Fibroblast of the aortic adventitia (primary cell): ENCODE measurements around the gene XPNPEP1. TPM values are rescaled to one million over a fixed set of nuclear protein-coding genes. Genes with fewer than 3 reads are reported as not detected.

Source experiments
- DNase-seq: peaks from one replicate; pipeline ENCODE4 v3.0.0-alpha.2; 2010; ENCODE audit warnings: low read depth
- H3K4me3 ChIP-seq: 2 replicates; pipeline ENCODE4 v1.5.1; 2011; ENCODE audit warnings: low read depth, mild to moderate bottlenecking, control low read depth, low read length, moderate library complexity
- total RNA-seq: library from RNA; depleted of rRNA; stranded (reverse); fragments of >200 nt; gene quantifications from 2 replicates; pipeline ENCODE4 v1.2.3, GENCODE V29; 2012; ENCODE audit warnings: low replicate concordance
- TF ChIP-seq, protein P1 (sequence below): IDR thresholded peaks from 2 replicates; pipeline ENCODE4 v1.5.1; 2011; ENCODE audit warnings: mild to moderate bottlenecking, low read length, control low read depth, inconsistent platforms; ENCODE audit not compliant: insufficient read depth

XPNPEP1 gene
- total RNA-seq, 1 donor, result 103 TPM

DNA sequence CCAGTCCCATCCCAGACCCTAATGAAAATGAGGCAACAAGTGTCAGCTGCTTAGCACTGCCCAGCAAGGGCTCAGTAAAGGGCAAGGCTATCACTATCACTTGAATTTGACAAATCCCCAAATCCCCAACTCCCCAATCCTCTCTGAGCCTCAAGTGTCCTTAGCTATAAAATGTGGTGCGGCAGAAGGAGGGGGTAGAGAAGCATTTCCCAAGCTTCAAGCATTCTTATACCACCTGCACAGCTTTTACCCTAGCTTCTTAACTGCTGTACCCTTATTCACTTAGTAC, 41.6 kb downstream of the XPNPEP1 start:
- no peak overlapping the region for H3K4me3 ChIP-seq
- TF ChIP-seq, protein P1, sequence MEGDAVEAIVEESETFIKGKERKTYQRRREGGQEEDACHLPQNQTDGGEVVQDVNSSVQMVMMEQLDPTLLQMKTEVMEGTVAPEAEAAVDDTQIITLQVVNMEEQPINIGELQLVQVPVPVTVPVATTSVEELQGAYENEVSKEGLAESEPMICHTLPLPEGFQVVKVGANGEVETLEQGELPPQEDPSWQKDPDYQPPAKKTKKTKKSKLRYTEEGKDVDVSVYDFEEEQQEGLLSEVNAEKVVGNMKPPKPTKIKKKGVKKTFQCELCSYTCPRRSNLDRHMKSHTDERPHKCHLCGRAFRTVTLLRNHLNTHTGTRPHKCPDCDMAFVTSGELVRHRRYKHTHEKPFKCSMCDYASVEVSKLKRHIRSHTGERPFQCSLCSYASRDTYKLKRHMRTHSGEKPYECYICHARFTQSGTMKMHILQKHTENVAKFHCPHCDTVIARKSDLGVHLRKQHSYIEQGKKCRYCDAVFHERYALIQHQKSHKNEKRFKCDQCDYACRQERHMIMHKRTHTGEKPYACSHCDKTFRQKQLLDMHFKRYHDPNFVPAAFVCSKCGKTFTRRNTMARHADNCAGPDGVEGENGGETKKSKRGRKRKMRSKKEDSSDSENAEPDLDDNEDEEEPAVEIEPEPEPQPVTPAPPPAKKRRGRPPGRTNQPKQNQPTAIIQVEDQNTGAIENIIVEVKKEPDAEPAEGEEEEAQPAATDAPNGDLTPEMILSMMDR, result no peak
- DNase-seq, result no peak

- no peak for DNase-seq
- H3K4me3 ChIP-seq, result no peak overlapping the region
- TF ChIP-seq, protein P1, result no peak
Measured at GRCh38 chr10:109880886-109881768, 42.2 kb downstream of the XPNPEP1 start.

- no peak for DNase-seq
- TF ChIP-seq, protein P1, result no peak
- H3K4me3 ChIP-seq, result no peak overlapping the region
Measured at GRCh38 chr10:109877546-109877945, 45.8 kb downstream of the XPNPEP1 start.

DNA sequence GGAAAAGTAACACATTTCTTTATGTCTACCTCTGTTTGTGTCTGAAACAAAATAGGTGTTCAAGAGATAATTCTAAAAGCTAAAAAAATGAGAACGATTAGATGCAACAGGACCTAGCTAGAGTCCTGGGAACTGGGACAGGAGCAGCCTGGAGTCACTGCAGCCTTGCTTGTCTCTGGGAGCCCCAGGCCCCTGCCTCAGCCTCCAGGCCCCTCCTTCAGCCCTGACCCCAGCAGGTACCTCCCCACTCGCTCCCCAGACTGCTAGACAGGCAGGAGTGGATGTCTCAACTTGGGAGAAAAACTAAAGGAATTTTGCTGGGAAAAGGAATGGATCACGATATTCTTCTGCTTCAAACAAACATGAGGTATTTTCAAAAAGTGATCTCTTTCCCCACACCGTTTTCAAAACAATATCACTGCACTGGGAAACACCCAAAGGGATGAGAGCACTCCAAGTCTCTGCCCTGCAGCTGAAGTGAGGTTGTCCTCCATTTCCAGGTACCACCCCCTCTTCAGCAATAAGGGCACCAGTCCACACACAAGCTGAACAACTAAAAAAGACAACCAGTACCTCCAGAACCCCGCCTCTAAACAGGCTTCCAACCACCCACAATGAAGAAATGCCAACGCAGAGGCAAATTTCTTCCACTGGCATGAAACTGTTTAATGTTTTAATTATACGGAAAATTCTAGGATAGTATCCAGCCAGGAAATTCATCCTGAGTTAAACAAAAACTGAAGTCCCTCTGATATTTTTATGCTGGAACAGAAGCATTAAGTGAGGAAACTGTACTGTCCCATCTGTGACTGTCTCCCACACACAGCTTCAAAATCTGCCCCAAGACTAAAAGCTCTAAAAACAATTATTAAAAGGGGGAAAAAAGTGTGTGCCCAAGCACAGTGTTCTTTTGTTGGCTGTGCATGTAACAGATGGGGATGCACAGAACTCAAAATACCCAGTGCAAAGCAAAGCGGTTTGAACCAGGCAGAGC, 47.2 kb downstream of the XPNPEP1 start:
- TF ChIP-seq, protein P1, result no peak
- DNase-seq, result no peak

DNA sequence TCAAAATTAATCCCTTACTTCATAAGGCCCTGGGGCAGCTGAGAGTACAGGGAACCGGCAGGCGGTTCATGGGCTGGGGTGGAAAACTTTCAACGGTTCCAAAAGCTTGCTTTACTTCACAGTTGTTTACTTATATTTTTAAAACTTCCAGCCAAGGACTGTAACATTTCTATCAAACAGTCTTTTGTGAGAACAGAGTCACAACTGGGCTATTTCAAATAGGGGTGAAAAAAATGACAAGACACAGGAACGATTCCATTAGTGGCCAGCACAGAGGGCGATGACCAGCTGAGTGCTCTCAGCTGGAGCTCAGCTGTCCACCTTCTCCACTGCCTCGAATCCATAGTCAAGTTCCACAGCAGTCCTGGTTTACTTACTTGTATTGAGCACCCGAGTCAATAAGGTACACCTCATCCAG, 48.2 kb downstream of the XPNPEP1 start:
- H3K4me3 ChIP-seq, result no peak overlapping the region
- TF ChIP-seq, protein P1, result no peak
- no peak for DNase-seq

More for the DNA sequence above, 47.2 kb downstream of the XPNPEP1 start:
- H3K4me3 ChIP-seq, result no peak overlapping the region

GRCh38 chr10:109871476-109871875, 51.8 kb downstream of the XPNPEP1 start:
- TF ChIP-seq, protein P1, result no peak
- no peak overlapping the region for H3K4me3 ChIP-seq
- DNase-seq, result no peak
